Spleen (tissue), 11 donors: ENCODE measurements around the gene PSMD1. TPM values are rescaled to one million over a fixed set of nuclear protein-coding genes. Genes with fewer than 3 reads are reported as not detected.
A peak's percentile ranks its signal among the peaks of the same experiment; 100 is the strongest.

Experiments
- DNase-seq: peaks from one replicate; pipeline ENCODE4 v3.0.0-alpha.2; 2020
- H3K27ac ChIP-seq, 8 donors: fragments of 200-600 bp; sonication (generic) in 7 of 8; 1 replicate in 4 of 8; 2 replicates in 4 of 8; pipeline versions ENCODE4 v1.5.0 to v1.8.0; 2016 to 2021; ENCODE audit warnings: inconsistent platforms in 4 of 8, mild to moderate bottlenecking in 4 of 8, moderate library complexity in 1 of 8
- H3K27me3 ChIP-seq, 7 donors: fragments of 200-600 bp; sonication (generic) in 6 of 7; replicated peaks in 1 of 7; 1 replicate in 4 of 7; 2 replicates in 3 of 7; pipeline versions ENCODE4 v1.5.0 to v1.8.0; 2016 to 2021; ENCODE audit warnings: inconsistent platforms in 3 of 7, mild to moderate bottlenecking in 1 of 7
- H3K36me3 ChIP-seq, 6 donors: fragments of 200-600 bp; sonication (generic) in 5 of 6; 1 replicate in 4 of 6; 2 replicates in 2 of 6; pipeline versions ENCODE4 v1.5.0 to v1.8.0; 2016 to 2021; ENCODE audit warnings: inconsistent platforms in 2 of 6
- H3K4me1 ChIP-seq, 6 donors: fragments of 200-600 bp; sonication (generic) in 5 of 6; 1 replicate in 3 of 6; 2 replicates in 3 of 6; pipeline versions ENCODE4 v1.5.0 to v1.8.0; 2016 to 2021; ENCODE audit warnings: inconsistent platforms in 3 of 6
- H3K4me3 ChIP-seq, 8 donors: fragments of 200-600 bp; sonication (generic) in 7 of 8; 1 replicate in 4 of 8; 2 replicates in 4 of 8; pipeline versions ENCODE4 v1.5.0 to v1.8.0; 2016 to 2021; ENCODE audit warnings: inconsistent platforms in 4 of 8, mild to moderate bottlenecking in 4 of 8, moderate library complexity in 2 of 8
- H3K9me3 ChIP-seq, 8 donors: fragments of 200-600 bp; sonication (generic) in 7 of 8; 1 replicate in 4 of 8; 2 replicates in 4 of 8; pipeline versions ENCODE4 v1.5.0 to v1.8.0; 2016 to 2021; ENCODE audit warnings: inconsistent platforms in 4 of 8
- POLR2A ChIP-seq, 3 donors: fragments of 450-650 bp; IDR thresholded peaks; one replicate each; pipeline ENCODE4 v1.5.1; 2017; ENCODE audit warnings: antibody characterized with exemption in 3 of 3, mild to moderate bottlenecking in 1 of 3
- POLR2AphosphoS5 ChIP-seq, 3 donors: sonication (generic); formaldehyde crosslinking; IDR thresholded peaks; one replicate each; pipeline ENCODE4 v1.5.1; 2017; ENCODE audit warnings: antibody characterized with exemption in 3 of 3
- WGBS, 5 donors: extraction: QIAGEN DNeasy Blood & Tissue Kit in 3 of 5; methylation state at CpG; one replicate each; pipeline versions ENCODE4 v1.1.5 to v1.1.7; 2013 to 2018; 5-methylcytosine and 5-hydroxymethylcytosine counted together
- intact Hi-C: fragments of 100-400 bp; cut with DNase I; formaldehyde crosslinking; loops from one replicate; pipeline ENCODE4 v1.15.0; 2023; ENCODE audit warnings: low total_unique reads
- polyA plus RNA-seq, 3 donors: library from polyadenylated mRNA; stranded (reverse); fragments of 200-250 nt; gene quantifications; one replicate each; pipeline ENCODE4 v1.2.1, GENCODE V29; 2013
- total RNA-seq, 7 donors: library from RNA; depleted of rRNA in 3 of 7; stranded (reverse); fragments of >200 nt in 3 of 7; fragmentation: NEBNext Ultra II Directional in 4 of 7; extraction: Animal tissue kit (Norgen Biotek cat#: 25700) in 4 of 7; gene quantifications; one replicate each; pipeline versions ENCODE4 v1.1.0 to v1.2.1, GENCODE V29; 2016 to 2021
- TF ChIP-seq, protein P1 (sequence below), 11 experiments: fragments of 200-600 bp in 7 of 11; fragments of 450-650 bp in 4 of 11; sonication (generic) in 4 of 11; IDR thresholded peaks in 8 of 11; conservative IDR thresholded peaks in 3 of 11; 1 replicate in 7 of 11; 2 replicates in 4 of 11; pipeline versions ENCODE4 v1.4.0 to v1.8.0; 2016 to 2021; ENCODE audit warnings: antibody characterized with exemption in 11 of 11, inconsistent platforms in 4 of 11, mild to moderate bottlenecking in 1 of 11
- donor health status: healthy with polysubstance abuse.
- donor health status: DM: no; HTN: no; CAD: no; lungs with moderate emphysema.
- donor health status: DM: no; HTN: no; CAD: no.
- donor health status: Bipolar disorder and iron deficiency.
- donor health status: healthy.
- donor health status: DM: no; HTN: no; CAD: no.
- donor health status: DM: yes; HTN: yes; CAD: no.

The PSMD1 gene
- total and polyA plus RNA-seq, 10 donors: 21.2 to 81.2 (median 53.4) TPM

GRCh38 chr2:231051116-231051515 is 5.6 kb upstream of the PSMD1 start:
- WGBS, 5 donors: 78 to 90% (median 82%) methylated on average over 5 of the region's 5 CpGs
- H3K27ac ChIP-seq: no peak overlapping the region
- intact Hi-C loops: no loop called here
- H3K27me3 ChIP-seq: peaks cover 0 to 52% (median 0%) of the 10 kb centered on the region in 7 donors
- H3K4me1 ChIP-seq: peaks cover under 1 to 27% (median 16%) of the 10 kb centered on the region in 6 donors
- H3K9me3 ChIP-seq: no peaks in the 10 kb centered on the region
- H3K4me3 ChIP-seq: no peak overlapping the region
- no peak for DNase-seq
- H3K36me3 ChIP-seq: no peaks in the 10 kb centered on the region
- TF ChIP-seq POLR2AphosphoS5 (IDR thresholded peaks at IDR 0.05): no peak
- TF ChIP-seq POLR2A (IDR thresholded peaks at IDR 0.05): no peak
- TF ChIP-seq, protein P1, sequence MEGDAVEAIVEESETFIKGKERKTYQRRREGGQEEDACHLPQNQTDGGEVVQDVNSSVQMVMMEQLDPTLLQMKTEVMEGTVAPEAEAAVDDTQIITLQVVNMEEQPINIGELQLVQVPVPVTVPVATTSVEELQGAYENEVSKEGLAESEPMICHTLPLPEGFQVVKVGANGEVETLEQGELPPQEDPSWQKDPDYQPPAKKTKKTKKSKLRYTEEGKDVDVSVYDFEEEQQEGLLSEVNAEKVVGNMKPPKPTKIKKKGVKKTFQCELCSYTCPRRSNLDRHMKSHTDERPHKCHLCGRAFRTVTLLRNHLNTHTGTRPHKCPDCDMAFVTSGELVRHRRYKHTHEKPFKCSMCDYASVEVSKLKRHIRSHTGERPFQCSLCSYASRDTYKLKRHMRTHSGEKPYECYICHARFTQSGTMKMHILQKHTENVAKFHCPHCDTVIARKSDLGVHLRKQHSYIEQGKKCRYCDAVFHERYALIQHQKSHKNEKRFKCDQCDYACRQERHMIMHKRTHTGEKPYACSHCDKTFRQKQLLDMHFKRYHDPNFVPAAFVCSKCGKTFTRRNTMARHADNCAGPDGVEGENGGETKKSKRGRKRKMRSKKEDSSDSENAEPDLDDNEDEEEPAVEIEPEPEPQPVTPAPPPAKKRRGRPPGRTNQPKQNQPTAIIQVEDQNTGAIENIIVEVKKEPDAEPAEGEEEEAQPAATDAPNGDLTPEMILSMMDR (IDR thresholded peaks at IDR 0.05 in 8 of 11, conservative IDR thresholded peaks at IDR 0.05 in 3 of 11): no peak

DNA sequence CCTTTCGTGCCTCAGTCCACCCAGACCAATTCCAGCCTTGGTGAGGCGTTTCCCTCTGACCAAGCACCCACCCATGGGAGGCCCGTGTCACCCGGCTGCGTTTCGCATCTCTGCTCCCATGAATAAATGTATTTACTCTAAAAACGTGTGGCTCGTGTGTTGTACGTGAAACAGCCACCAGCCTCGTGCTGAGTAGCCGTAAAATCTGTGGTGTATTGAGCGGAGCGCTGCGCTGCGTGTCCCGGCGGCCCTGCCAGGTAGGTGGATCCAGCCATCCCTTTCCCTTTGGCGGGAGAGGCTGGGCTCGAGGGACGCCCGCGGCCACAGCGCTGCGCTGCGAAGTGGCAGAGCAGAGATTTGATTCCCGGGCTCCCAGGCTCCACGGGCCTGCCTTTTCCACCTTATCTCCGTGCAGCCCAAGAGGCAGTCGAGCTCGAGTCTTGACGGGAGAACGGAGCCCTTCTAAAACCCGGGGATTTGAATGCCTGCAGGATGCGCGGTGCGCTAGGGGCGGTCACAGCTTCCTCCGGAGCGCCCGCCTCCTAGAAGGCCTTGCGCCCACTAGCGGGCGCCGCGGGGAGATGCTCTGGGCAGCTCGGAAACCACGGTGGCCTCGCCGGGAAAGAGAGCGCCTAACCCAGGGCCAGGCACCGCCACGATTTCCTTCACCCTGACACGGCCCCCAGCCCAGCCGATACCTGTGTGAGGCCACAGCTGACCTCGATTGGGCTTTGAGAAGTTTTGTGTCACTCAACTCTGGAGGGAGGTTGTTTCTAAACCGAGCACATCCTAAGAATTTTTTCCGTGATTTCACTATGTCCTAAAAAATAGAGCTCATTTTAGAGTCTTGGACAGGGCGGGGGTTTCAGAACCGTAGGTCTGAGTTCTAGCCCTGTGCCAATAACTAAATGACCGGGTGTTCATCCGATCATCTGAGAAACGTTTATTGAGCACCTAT is 3.9 kb upstream of the PSMD1 start:
- Histone ChIP-seq H3K27me3 (peaks cover 0 to 42% (median 0%) of the 10 kb centered on the region in 7 donors), H3K4me1 (peaks cover 8 to 38% (median 27%) of the 10 kb centered on the region in 6 donors), H3K4me3 (peak overlapping the region; percentile 58 to 80 (median 65)), H3K27ac (peak overlapping the region in 6 of 8 donors; percentile 4 to 61 (median 44)), H3K9me3 (no peaks in the 10 kb centered on the region), H3K36me3 (no peaks in the 10 kb centered on the region)
- peak; percentile 97 for DNase-seq
- WGBS, 5 donors: 8 to 16% (median 9%) methylated on average over 34 to 62 of the region's 62 CpGs
- TF ChIP-seq POLR2A (IDR thresholded peaks at IDR 0.05) (no peak), POLR2AphosphoS5 (IDR thresholded peaks at IDR 0.05) (peak; percentile 20 to 77 (median 66))
- TF ChIP-seq, protein P1 (IDR thresholded peaks at IDR 0.05 in 8 of 11, conservative IDR thresholded peaks at IDR 0.05 in 3 of 11): peak; percentile 54 to 98 (median 94)
- intact Hi-C loops: no loop called here

DNA sequence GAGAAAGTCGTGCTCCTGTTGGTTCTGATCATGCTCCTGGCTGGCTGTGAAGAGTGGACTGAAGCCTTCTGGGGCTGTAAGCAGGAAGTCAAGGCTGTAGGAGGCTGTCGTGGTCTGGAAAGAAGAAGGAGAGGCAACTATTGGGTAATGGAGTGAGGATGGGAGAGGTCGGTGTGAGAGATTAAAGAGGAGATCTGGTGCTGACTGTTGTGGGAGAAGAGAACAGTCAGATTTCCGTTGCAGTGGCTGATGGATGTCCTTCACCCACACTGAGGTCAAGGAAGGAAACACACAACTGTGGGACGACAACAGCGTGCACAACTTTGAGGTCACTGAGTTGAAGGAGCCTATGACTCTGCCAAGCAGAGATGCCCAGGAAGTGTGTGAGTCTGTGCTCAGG is 2.8 kb upstream of the PSMD1 start:
- Histone ChIP-seq H3K36me3 (no peaks in the 10 kb centered on the region), H3K27me3 (peaks cover 0 to 33% (median 0%) of the 10 kb centered on the region in 7 donors), H3K9me3 (no peaks in the 10 kb centered on the region), H3K27ac (no peak overlapping the region), H3K4me3 (no peak overlapping the region), H3K4me1 (peaks cover 19 to 48% (median 37%) of the 10 kb centered on the region in 6 donors)
- WGBS, 5 donors: 34 to 63% (median 37%) methylated on average over 6 of the region's 6 CpGs
- no peak for DNase-seq
- TF ChIP-seq POLR2A (IDR thresholded peaks at IDR 0.05): no peak
- TF ChIP-seq POLR2AphosphoS5 (IDR thresholded peaks at IDR 0.05): no peak
- TF ChIP-seq, protein P1 (IDR thresholded peaks at IDR 0.05 in 8 of 11, conservative IDR thresholded peaks at IDR 0.05 in 3 of 11): no peak
- intact Hi-C loops: no loop called here

- H3K4me3 ChIP-seq: peak overlapping the region; percentile 86 to 100 (median 98)
- H3K36me3 ChIP-seq: peaks cover 0 to 16% (median 10%) of the 10 kb centered on the region in 6 donors
- WGBS, 5 donors: 8 to 12% (median 10%) methylated on average over 10 of the region's 10 CpGs
- no peaks in the 10 kb centered on the region for H3K9me3 ChIP-seq
- peaks cover 34 to 67% (median 46%) of the 10 kb centered on the region in 6 donors for H3K4me1 ChIP-seq
- no peak for DNase-seq
- TF ChIP-seq POLR2A (IDR thresholded peaks at IDR 0.05) (no peak), POLR2AphosphoS5 (IDR thresholded peaks at IDR 0.05) (no peak)
- TF ChIP-seq, protein P1 (IDR thresholded peaks at IDR 0.05 in 8 of 11, conservative IDR thresholded peaks at IDR 0.05 in 3 of 11): no peak
- peaks cover 0 to under 1% (median 0%) of the 10 kb centered on the region in 7 donors for H3K27me3 ChIP-seq
- intact Hi-C loops: no loop called here
- peak overlapping the region in 4 of 8 donors; percentile 93 to 98 (median 96) for H3K27ac ChIP-seq
Observed at GRCh38 chr2:231057590-231057989, 923 bp downstream of the PSMD1 start.
